Activated B cell treated with CpG ODN at 0.5 μM for 24 hours (primary cell): Measurements from ENCODE around the gene TMC3. TPM values are rescaled to one million over a fixed set of nuclear protein-coding genes. Genes with fewer than 3 reads are reported as not detected.

Source experiments
- ATAC-seq: fragments of 200-7000 bp; cut with Tn5 transposase; one replicate; pipeline ENCODE4 v1.10.0; 2021; ENCODE audit warnings: low read depth, mild to moderate bottlenecking, moderate library complexity
- CTCF ChIA-PET: fragments of 350-600 bp; sonication (Branson Sonifier 250); formaldehyde crosslinking; loops from one replicate; lab custom pipeline; 2021; ENCODE audit warnings: antibody characterized with exemption; lab: Charles Lee
- POLR2A ChIA-PET: fragments of 350-600 bp; sonication (Branson Sonifier 250); formaldehyde crosslinking; loops from one replicate; lab custom pipeline; 2021; ENCODE audit warnings: antibody characterized with exemption; lab: Charles Lee
- DNase-seq: peaks from one replicate; pipeline ENCODE4 v3.0.0; 2022
- H3K27ac Mint-ChIP-seq: one replicate; pipeline ENCODE4 v1.8.0; 2020; ENCODE audit warnings: mixed read lengths
- H3K27me3 Mint-ChIP-seq: one replicate; pipeline ENCODE4 v1.8.0; 2021; ENCODE audit warnings: mixed read lengths
- H3K36me3 Mint-ChIP-seq: one replicate; pipeline ENCODE4 v1.8.0; 2021; ENCODE audit warnings: low read depth, mixed read lengths
- H3K4me1 Mint-ChIP-seq: one replicate; pipeline ENCODE4 v1.8.0; 2021; ENCODE audit warnings: mixed read lengths
- H3K4me3 Mint-ChIP-seq: one replicate; pipeline ENCODE4 v1.8.0; 2020; ENCODE audit warnings: mild to moderate bottlenecking, mixed read lengths
- H3K9me3 Mint-ChIP-seq: one replicate; pipeline ENCODE4 v1.8.0; 2020; ENCODE audit warnings: mixed read lengths
- CTCF ChIP-seq: fragments of 200-600 bp; IDR thresholded peaks from one replicate; pipeline ENCODE4 v1.8.0; 2022; ENCODE audit warnings: antibody characterized with exemption, mild to moderate bottlenecking
- intact Hi-C: fragments of 100-400 bp; cut with micrococcal nuclease; formaldehyde crosslinking; loops from one replicate; pipeline ENCODE4 v1.15.1; 2024
- total RNA-seq: library from RNA; stranded (reverse); gene quantifications from 2 replicates; pipeline ENCODE4 v1.2.3, GENCODE V29; 2022

TMC3 gene
- total RNA-seq, 1 donor from 2014 or later = not detected

- DNase-seq (no peak), ATAC-seq (no peak)
- ChIA-PET CTCF (no interaction called here), POLR2A (interaction anchor here (0.6 kb wide), 1 partner anchor 94 kb away, joined by 6 read pairs; no protein-coding TSS in a partner anchor)
- Mint-ChIP-seq H3K4me3 (no peak overlapping the region), H3K9me3 (no peaks in the 10 kb centered on the region), H3K36me3 (no peaks in the 10 kb centered on the region), H3K4me1 (no peaks in the 10 kb centered on the region), H3K27me3 (peaks cover 11% of the 10 kb centered on the region), H3K27ac (no peak overlapping the region)
- intact Hi-C loops = no loop called here
- no peak for TF ChIP-seq CTCF
Measured at GRCh38 chr15:81360491-81360890, 13.5 kb downstream of the TMC3 start.

GRCh38 chr15:81358248-81358647, 15.8 kb downstream of the TMC3 start:
- intact Hi-C loops = no loop called here
- TF ChIP-seq CTCF = no peak
- no peaks in the 10 kb centered on the region for H3K36me3 Mint-ChIP-seq
- H3K9me3 Mint-ChIP-seq = no peaks in the 10 kb centered on the region
- no peak overlapping the region for H3K4me3 Mint-ChIP-seq
- peaks cover 11% of the 10 kb centered on the region for H3K27me3 Mint-ChIP-seq
- ChIA-PET CTCF (no interaction called here), POLR2A (no interaction called here)
- ATAC-seq = no peak
- no peak for DNase-seq
- no peak overlapping the region for H3K27ac Mint-ChIP-seq
- H3K4me1 Mint-ChIP-seq = no peaks in the 10 kb centered on the region

GRCh38 chr15:81357180-81357686, 16.8 kb downstream of the TMC3 start:
- Mint-ChIP-seq H3K27ac (no peak overlapping the region), H3K36me3 (no peaks in the 10 kb centered on the region), H3K27me3 (peaks cover 11% of the 10 kb centered on the region), H3K4me1 (no peaks in the 10 kb centered on the region), H3K4me3 (no peak overlapping the region), H3K9me3 (no peaks in the 10 kb centered on the region)
- ChIA-PET CTCF (interaction anchor here (1.4 kb wide), 1 partner anchor 92 kb away, joined by 7 read pairs; no protein-coding TSS in a partner anchor), POLR2A (no interaction called here)
- no peak for TF ChIP-seq CTCF
- no peak for DNase-seq
- intact Hi-C loops = no loop called here
- ATAC-seq = no peak

- intact Hi-C loops = no loop called here
- ATAC-seq (no peak), DNase-seq (no peak)
- TF ChIP-seq CTCF = no peak
- Mint-ChIP-seq H3K4me3 (no peak overlapping the region), H3K9me3 (no peaks in the 10 kb centered on the region), H3K27me3 (peaks cover 11% of the 10 kb centered on the region), H3K36me3 (no peaks in the 10 kb centered on the region), H3K4me1 (no peaks in the 10 kb centered on the region), H3K27ac (no peak overlapping the region)
- CTCF ChIA-PET = interaction anchor here (1.0 to 1.4 kb wide), 3 partner anchors 81 to 91 kb away, joined by 3 to 7 read pairs (median 3); no protein-coding TSS in a partner anchor
- POLR2A ChIA-PET = no interaction called here
Measured at GRCh38 chr15:81356252-81356651, 17.8 kb downstream of the TMC3 start.

- POLR2A ChIA-PET = interaction anchor here (0.7 kb wide), 1 partner anchor 61 kb away, joined by 3 read pairs; no protein-coding TSS in a partner anchor
- intact Hi-C loops = no loop called here
- Mint-ChIP-seq H3K27me3 (peaks cover 2% of the 10 kb centered on the region), H3K4me1 (no peaks in the 10 kb centered on the region), H3K27ac (no peak overlapping the region), H3K9me3 (no peaks in the 10 kb centered on the region), H3K36me3 (no peaks in the 10 kb centered on the region), H3K4me3 (no peak overlapping the region)
- no peak for TF ChIP-seq CTCF
- ATAC-seq = no peak
- CTCF ChIA-PET = no interaction called here
- no peak for DNase-seq
Measured at GRCh38 chr15:81351651-81352050, 22.4 kb downstream of the TMC3 start.
